Measurements from ENCODE around the gene GTPBP1. TPM values are rescaled to one million over a fixed set of nuclear protein-coding genes. Genes with fewer than 3 reads are reported as not detected.

GTPBP1 gene
- total RNA-seq, 2 experiments from 2014 or later = 82.4 TPM

DNA sequence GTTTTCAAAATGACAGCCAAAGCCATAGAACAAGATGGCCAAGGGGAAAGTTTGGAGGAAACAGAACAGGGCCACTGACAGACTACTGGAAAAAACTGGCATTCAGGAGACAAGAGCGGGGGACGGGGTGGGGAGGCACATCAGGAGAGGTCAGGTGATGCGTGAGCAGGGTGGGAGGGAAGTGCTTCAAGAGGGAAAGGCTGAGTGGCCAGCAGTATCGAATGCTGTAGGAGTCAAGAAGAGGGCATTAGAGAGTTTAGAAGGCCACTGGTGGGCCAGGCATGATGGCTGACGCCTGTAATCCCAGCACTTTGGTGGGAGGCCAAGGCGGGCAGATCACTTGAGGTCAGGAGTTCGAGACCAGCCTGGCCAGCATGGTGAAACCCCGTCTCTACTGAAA, 8.2 kb downstream of the GTPBP1 start:
- no peak for DNase-seq
- peak overlapping the region; percentile 22 for H3K27ac Mint-ChIP-seq
- H3K4me3 Mint-ChIP-seq = no peak overlapping the region
- peaks cover 31% of the 10 kb centered on the region for H3K36me3 Mint-ChIP-seq
- H3K9me3 Mint-ChIP-seq = no peaks in the 10 kb centered on the region
- H3K4me1 Mint-ChIP-seq = peaks cover 56% of the 10 kb centered on the region
- H3K27me3 Mint-ChIP-seq = no peaks in the 10 kb centered on the region

DNA sequence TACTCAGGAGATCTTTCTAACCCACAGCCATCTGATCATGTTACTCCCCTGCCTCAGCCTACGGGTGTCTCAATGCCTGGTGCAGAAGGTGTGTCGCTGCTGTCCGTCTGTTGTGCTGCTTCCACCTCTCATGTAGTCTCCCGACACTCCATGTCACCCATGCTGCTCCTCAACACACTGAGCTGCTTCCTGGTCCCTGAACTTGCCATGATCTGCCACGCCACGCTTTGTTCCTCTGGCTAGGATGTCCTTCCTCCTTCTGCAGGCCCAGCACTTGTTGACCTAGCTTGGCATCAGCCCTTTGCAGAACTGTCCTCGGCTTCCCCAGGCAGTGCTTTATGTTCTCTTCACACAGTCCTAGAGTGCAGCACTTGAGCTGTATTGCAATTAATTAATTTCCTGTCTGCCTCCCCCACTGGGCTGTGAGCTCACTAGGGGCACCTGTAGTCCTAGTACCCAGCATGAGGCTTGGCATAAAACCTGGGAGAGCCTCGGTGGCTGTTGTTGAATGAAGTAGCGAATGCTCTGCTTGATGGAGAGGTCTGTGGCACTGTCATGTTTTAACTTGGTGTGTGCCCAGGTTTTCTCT, 9.5 kb downstream of the GTPBP1 start:
- no peak for DNase-seq
- Mint-ChIP-seq H3K4me3 (no peak overlapping the region), H3K9me3 (no peaks in the 10 kb centered on the region), H3K27ac (no peak overlapping the region), H3K27me3 (no peaks in the 10 kb centered on the region), H3K4me1 (peaks cover 46% of the 10 kb centered on the region), H3K36me3 (peaks cover 24% of the 10 kb centered on the region)

DNA sequence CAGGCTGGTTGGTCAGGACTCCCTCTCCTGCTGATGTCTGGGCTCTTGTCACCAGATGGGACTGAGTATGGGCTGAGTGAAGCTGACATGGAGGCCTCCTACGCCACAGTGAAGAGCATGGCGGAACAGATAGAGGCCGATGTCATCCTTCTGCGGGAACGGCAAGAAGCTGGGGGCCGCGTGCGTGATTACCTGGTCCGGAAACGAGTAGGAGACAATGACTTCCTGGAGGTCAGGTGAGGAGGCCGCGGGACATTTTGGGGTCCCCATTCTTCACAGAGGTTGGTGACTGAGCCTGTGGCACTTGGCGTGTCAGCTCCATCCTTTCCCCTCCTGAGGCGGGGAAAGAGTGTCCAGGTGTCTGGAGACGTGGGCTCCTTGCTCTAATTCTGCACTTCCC, 10.1 kb downstream of the GTPBP1 start:
- Mint-ChIP-seq H3K27me3 (no peaks in the 10 kb centered on the region), H3K9me3 (no peaks in the 10 kb centered on the region), H3K27ac (no peak overlapping the region), H3K4me1 (peaks cover 40% of the 10 kb centered on the region), H3K36me3 (peaks cover 18% of the 10 kb centered on the region), H3K4me3 (no peak overlapping the region)
- DNase-seq = no peak

DNA sequence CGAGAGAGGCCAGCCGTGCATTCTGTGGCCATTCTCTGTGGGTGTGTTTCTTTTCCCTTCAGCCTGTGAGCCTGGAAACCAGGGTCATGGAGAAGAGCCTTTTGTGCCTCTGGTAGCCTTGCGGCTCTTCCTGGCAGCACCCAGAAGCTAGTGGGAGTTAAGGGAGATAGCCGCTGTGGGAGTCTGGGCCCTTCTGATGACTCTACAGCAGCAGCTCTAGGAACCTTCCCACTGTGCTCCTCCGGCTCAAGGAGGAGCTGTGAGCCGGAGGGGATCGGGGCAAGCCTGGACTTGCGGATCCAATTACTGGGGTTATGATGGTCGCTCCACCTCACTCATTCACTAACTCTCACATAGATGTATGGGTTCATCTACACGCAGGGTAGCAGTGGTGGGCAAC, 10.5 kb downstream of the GTPBP1 start:
- DNase-seq = no peak
- no peak overlapping the region for H3K27ac Mint-ChIP-seq
- no peaks in the 10 kb centered on the region for H3K27me3 Mint-ChIP-seq
- peaks cover 16% of the 10 kb centered on the region for H3K36me3 Mint-ChIP-seq
- peaks cover 36% of the 10 kb centered on the region for H3K4me1 Mint-ChIP-seq
- no peaks in the 10 kb centered on the region for H3K9me3 Mint-ChIP-seq
- H3K4me3 Mint-ChIP-seq = no peak overlapping the region

DNA sequence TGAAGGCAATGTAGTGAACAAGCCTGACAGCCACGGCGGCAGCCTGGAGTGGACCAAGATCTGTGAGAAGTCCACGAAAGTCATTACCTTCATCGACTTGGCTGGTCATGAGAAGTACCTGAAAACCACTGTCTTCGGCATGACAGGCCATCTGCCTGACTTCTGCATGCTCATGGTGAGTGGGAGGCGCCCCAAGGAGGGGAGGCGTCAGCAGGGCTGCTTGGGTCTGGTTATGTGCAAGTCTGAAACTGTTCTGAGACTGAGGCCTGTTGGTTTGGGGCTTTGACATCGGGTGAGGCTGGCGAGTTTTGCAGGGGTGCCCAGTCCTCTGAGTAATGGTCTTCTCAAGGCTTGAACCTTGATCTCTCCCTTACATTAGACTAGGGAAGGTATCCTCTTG, 11.1 kb downstream of the GTPBP1 start:
- H3K27ac Mint-ChIP-seq = no peak overlapping the region
- H3K36me3 Mint-ChIP-seq = peaks cover 20% of the 10 kb centered on the region

GRCh38 chr22:38717244-38717643, 11.5 kb downstream of the GTPBP1 start:
- peaks cover 16% of the 10 kb centered on the region for H3K36me3 Mint-ChIP-seq
- H3K9me3 Mint-ChIP-seq = no peaks in the 10 kb centered on the region
- H3K4me3 Mint-ChIP-seq = no peak overlapping the region
- peaks cover 32% of the 10 kb centered on the region for H3K4me1 Mint-ChIP-seq
- no peak for DNase-seq
- no peaks in the 10 kb centered on the region for H3K27me3 Mint-ChIP-seq
- peak overlapping the region; percentile 15 for H3K27ac Mint-ChIP-seq

More for the DNA sequence above, 11.1 kb downstream of the GTPBP1 start:
- H3K4me3 Mint-ChIP-seq = no peak overlapping the region
- H3K9me3 Mint-ChIP-seq = no peaks in the 10 kb centered on the region
- no peaks in the 10 kb centered on the region for H3K27me3 Mint-ChIP-seq
- DNase-seq = no peak
- H3K4me1 Mint-ChIP-seq = peaks cover 36% of the 10 kb centered on the region

GRCh38 chr22:38718414-38718813, 12.7 kb downstream of the GTPBP1 start:
- Mint-ChIP-seq H3K27ac (no peak overlapping the region), H3K27me3 (no peaks in the 10 kb centered on the region), H3K4me3 (no peak overlapping the region), H3K4me1 (peaks cover 23% of the 10 kb centered on the region), H3K36me3 (peaks cover 22% of the 10 kb centered on the region), H3K9me3 (no peaks in the 10 kb centered on the region)
- no peak for DNase-seq

DNA sequence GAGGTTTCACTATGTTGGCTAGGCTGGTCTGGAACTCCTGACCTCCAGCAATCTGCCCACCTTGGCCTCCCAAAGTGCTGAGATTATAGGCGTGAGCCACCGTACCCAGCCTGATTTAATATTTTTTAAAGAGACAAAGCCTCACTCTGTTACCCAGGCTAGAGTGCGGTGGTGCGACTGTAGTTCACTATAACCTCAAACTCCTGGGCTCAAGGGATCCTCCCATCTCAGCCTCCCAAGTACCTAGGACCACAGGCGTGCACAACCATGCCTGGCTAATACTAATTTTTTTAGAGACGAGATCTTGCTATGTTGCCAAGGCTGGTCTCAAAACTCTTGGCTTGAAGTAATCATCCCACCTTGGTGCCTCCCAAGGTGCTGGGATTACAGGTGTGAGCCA, 13.5 kb downstream of the GTPBP1 start:
- no peak overlapping the region for H3K27ac Mint-ChIP-seq
- H3K36me3 Mint-ChIP-seq = peaks cover 21% of the 10 kb centered on the region

DNA sequence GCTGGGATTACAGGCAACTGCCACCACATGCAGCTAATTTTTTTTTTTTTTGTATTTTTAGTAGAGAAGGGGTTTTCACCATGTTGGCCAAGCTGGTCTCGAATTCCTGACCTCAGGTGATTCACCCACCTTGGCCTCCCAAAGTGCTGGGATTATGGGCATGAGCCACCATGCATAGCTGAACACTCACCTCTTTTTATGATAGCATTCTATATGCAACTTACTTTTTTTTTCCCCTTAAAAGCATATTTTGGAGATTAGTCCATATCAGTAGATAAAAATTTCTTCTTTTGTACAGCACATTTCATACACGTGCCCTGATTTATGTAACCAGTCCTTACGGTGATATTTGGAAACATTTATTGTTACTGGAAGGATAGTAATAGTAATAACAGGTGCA, 14.6 kb downstream of the GTPBP1 start:
- Mint-ChIP-seq H3K36me3 (peaks cover 29% of the 10 kb centered on the region), H3K27me3 (no peaks in the 10 kb centered on the region), H3K4me1 (peaks cover 9% of the 10 kb centered on the region), H3K4me3 (no peak overlapping the region), H3K27ac (no peak overlapping the region), H3K9me3 (no peaks in the 10 kb centered on the region)
- DNase-seq = no peak

More for the DNA sequence above, 13.5 kb downstream of the GTPBP1 start:
- H3K4me1 Mint-ChIP-seq = peaks cover 17% of the 10 kb centered on the region
- DNase-seq = no peak
- no peak overlapping the region for H3K4me3 Mint-ChIP-seq
- no peaks in the 10 kb centered on the region for H3K27me3 Mint-ChIP-seq
- H3K9me3 Mint-ChIP-seq = no peaks in the 10 kb centered on the region

DNA sequence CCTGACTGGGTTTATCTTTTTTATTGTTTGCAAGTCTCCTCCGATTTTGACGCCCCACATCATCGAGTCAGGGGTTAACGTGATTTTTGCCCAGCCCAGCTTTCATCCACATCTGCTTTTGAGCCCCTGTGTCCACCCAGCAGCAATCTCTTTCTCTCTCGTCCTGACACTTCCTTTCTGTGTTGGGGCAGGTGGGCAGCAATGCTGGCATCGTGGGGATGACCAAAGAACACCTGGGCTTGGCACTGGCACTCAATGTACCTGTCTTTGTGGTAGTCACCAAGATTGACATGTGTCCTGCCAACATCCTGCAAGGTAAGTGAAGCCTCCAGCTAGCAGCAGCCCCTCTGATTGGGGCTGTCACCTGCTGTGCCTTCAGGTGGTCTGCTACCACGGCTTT, 15.8 kb downstream of the GTPBP1 start:
- Mint-ChIP-seq H3K27ac (no peak overlapping the region), H3K36me3 (peaks cover 30% of the 10 kb centered on the region), H3K9me3 (no peaks in the 10 kb centered on the region), H3K27me3 (no peaks in the 10 kb centered on the region), H3K4me1 (peaks cover 8% of the 10 kb centered on the region), H3K4me3 (no peak overlapping the region)
- no peak for DNase-seq

DNA sequence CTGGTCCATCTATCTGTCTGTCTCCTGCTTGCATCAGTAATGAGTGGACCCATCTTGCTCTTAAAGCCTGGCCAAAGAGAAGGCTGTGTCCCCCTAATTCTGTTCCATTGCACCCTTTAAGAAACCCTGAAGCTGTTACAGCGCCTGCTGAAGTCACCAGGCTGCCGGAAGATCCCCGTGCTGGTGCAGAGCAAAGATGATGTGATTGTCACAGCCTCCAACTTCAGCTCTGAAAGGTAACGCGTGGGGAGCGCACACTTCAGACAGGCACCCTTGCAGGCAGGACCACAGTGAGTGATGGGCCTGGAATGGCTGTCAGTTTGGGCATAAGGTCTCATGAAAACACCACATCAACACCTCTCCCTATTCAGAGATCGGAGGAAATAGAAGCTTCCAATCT, 18.4 kb downstream of the GTPBP1 start:
- Mint-ChIP-seq H3K27ac (no peak overlapping the region), H3K36me3 (peaks cover 26% of the 10 kb centered on the region)

GRCh38 chr22:38724926-38725571, 19.3 kb downstream of the GTPBP1 start:
- Mint-ChIP-seq H3K4me1 (peaks cover 5% of the 10 kb centered on the region), H3K27ac (no peak overlapping the region), H3K4me3 (no peak overlapping the region), H3K9me3 (no peaks in the 10 kb centered on the region), H3K27me3 (no peaks in the 10 kb centered on the region), H3K36me3 (peaks cover 26% of the 10 kb centered on the region)
- no peak for DNase-seq

More for the DNA sequence above, 18.4 kb downstream of the GTPBP1 start:
- Mint-ChIP-seq H3K9me3 (no peaks in the 10 kb centered on the region), H3K4me3 (no peak overlapping the region), H3K4me1 (peaks cover 5% of the 10 kb centered on the region), H3K27me3 (no peaks in the 10 kb centered on the region)
- no peak for DNase-seq

- H3K27ac Mint-ChIP-seq = peak overlapping the region; percentile 3
- peaks cover 33% of the 10 kb centered on the region for H3K36me3 Mint-ChIP-seq
- H3K4me3 Mint-ChIP-seq = no peak overlapping the region
- peaks cover 10% of the 10 kb centered on the region for H3K4me1 Mint-ChIP-seq
- H3K27me3 Mint-ChIP-seq = no peaks in the 10 kb centered on the region
- no peak for DNase-seq
- H3K9me3 Mint-ChIP-seq = no peaks in the 10 kb centered on the region
Measured at GRCh38 chr22:38725900-38726655, 20.3 kb downstream of the GTPBP1 start.

DNA sequence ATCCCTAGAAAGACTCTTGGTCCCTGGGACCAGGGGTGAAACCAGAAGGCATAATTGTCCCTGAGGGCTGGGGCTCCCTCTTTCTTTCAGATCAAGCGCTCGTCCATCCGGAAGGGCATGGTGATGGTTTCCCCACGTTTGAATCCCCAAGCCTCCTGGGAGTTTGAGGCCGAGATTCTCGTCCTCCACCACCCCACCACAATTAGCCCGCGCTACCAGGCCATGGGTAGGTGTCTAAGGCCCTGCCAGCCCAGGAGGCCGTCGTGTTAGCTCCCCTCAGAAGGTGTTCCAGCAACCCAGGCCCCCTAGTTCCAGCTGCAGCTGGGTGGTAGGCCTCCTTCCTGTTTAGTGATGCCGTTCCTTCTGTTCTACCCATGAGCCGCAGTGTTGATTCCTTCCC, 21.4 kb downstream of the GTPBP1 start:
- no peaks in the 10 kb centered on the region for H3K9me3 Mint-ChIP-seq

DNA sequence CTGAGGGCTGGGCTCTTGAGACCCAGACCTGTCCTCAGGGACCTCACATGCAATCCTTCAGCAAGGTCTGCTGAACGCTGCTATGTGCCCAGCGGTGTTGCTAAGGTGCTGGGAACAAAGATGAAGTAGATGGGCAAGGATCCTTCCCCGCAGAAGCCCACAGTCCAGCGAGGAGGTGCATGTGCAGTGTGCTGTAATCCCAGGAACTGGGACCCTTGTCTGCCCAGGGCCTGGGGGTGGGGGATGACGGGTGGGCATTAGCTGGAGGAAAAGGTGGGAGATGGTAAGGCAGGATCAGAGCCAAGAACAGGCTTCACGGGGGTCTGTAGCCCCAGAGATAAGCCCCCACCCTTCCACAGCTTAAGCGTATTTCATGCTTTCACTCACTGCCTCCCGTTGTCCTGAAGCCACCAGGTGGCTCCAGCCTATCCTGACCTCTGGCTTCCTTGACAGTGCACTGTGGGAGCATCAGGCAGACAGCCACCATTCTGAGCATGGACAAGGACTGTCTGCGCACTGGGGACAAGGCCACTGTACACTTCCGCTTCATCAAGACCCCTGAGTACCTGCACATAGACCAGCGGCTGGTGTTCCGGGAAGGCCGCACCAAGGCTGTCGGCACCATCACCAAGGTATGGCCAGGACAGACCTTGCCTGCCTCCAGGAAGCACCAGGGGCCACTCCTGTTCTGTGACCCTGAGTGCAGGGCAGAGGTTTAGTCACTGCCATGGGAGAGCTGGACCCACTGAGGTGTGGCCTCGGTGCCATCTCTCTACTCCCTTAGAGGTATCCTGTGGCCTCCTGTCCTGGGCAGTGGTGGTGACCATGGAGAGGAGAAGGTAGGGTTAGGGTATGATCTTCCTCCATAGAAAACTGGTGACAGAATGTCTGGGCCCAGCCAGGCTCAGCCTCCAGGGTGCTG, 22.0 kb downstream of the GTPBP1 start:
- H3K36me3 Mint-ChIP-seq = peaks cover 24% of the 10 kb centered on the region
- no peaks in the 10 kb centered on the region for H3K27me3 Mint-ChIP-seq
- no peak overlapping the region for H3K4me3 Mint-ChIP-seq
- no peak overlapping the region for H3K27ac Mint-ChIP-seq
- DNase-seq = no peak
- H3K4me1 Mint-ChIP-seq = peaks cover 9% of the 10 kb centered on the region
- no peaks in the 10 kb centered on the region for H3K9me3 Mint-ChIP-seq

More for the DNA sequence above, 21.4 kb downstream of the GTPBP1 start:
- Mint-ChIP-seq H3K4me3 (no peak overlapping the region), H3K36me3 (peaks cover 28% of the 10 kb centered on the region), H3K27ac (no peak overlapping the region), H3K4me1 (peaks cover 11% of the 10 kb centered on the region), H3K27me3 (no peaks in the 10 kb centered on the region)
- no peak for DNase-seq

Data from activated naive CD8-positive, alpha-beta T cell treated with anti-CD3 and anti-CD28 coated beads for 36 hours (primary cell).